GM18907 (cell line): ENCODE measurements around the gene RNF157.
A peak's percentile ranks its signal among the peaks of the same experiment; 100 is the strongest.
"Not testable (repeated sequence)": the region's sequence is repeated elsewhere in the genome, so short reads cannot be mapped to it uniquely, and the experiment has no call there.

ENCODE experiments used
- ATAC-seq: cut with Tn5 transposase; IDR thresholded peaks from one replicate; pipeline ENCODE4 v1.9.1; 2021; ENCODE audit warnings: mild to moderate bottlenecking, moderate library complexity; ENCODE audit not compliant: unreplicated experiment

Gene RNF157

DNA sequence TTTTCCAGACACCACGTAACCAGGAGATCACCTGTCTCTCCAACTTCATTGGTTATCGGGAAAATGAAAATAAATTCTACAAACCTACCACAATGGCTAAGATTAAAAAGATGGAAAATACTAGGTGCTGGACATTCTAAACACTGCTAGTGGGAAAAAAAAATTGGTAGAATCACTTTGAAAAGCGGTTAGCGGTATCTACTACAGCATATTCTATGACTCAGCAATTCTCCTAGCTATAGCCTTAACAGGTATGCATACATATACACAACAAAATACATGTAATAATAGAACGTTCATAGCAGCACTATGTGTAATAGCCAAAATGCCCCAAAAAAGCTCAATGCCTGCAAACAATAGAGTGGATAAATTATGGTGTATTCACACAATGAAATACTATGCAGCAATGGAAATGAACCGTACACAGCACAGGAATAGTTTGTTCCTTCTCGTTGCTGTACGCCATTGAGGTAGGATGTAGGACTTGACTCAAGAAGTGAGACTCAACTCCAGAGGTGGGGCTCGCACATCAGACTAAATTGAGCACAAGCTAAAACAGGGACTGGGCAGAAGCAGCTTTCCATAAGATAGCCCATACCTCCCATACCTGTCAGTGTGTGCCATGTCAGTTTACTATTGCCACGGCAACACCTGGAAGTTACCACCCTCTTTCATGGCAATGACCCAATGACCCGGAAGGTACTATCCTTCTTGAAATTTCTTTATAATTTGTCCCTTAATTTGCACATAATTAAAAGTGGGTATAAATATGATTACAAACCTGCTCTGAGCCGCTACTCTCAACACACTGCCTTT lies 44.8 kb downstream of the RNF157 start:
- ATAC-seq, result no peak

DNA sequence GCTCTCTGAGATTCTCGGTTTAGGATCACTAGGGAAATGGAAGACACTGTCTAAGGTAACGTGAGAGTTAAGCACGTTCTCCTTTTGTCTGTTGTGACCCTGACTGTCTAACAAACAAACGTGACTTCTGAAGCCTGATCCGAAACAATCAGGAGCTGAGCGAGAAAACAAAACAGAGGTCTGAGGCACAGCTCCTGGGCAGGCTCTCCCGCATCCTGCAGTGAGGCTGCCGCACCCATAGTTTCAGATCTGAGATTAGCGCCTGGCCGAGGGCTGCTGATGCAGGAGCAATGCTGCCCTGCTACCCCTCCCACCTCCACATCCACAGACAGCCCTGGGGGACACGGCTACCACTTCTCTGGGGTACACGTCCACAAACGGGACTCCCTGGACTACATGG lies 46.7 kb downstream of the RNF157 start:
- no peak for ATAC-seq

DNA sequence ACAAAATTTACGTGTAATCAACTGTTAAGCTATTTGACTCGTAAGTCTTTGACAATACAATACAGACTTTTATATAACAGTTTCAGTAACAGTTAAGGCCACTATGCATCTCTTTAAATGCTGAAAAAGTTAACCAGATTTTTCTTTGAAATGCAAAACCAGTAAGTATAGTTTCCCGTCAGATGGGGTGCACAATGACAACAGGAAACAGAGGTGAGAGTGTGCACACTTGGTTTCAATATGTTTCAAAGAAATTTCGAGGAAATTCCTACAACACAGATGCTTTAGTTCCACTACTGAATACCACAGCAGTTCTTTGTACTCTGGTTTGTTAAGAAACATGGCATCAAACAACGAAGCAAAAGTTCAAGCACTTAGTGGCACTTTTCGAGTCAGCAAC lies 48.4 kb downstream of the RNF157 start:
- peak; percentile 55 for ATAC-seq

DNA sequence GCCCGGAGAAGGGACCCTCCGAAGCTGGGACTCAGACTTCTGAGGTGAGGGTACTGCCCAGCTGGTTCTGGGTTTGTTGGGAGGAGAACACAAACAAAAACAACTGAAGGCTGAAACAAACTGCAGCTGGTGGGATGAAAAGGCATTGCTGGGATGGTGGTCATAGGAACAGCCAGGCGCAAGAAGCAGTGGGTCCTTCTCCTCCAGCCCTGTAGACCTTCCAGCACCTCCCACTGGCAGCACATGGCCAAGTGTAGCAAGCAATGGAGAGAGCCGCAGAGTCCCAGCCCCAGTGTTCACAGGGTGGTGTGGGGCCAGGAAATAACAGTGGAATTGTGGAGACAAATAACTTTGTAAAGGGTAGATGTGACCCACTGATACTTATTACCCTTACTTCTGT lies 50.6 kb downstream of the RNF157 start:
- no peak for ATAC-seq

DNA sequence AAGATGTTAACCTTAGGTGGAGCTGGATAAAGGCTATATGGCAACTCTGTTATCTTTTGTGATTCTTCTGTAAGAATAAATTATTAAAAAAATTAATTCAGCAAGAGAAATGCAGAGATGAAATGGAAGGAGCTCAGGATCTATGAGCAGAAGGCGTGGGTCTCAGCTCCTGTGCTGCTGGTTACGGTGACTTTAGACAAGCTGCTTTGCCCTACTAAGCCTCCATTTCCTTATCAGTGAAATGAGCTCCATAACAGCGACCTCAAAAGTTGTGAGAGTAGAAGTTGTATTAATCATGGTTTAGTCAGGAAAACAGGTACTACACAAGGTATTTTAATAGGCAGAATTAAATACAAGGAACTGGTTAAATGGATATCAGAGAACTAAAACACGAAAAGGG lies 51.0 kb downstream of the RNF157 start:
- no peak for ATAC-seq

DNA sequence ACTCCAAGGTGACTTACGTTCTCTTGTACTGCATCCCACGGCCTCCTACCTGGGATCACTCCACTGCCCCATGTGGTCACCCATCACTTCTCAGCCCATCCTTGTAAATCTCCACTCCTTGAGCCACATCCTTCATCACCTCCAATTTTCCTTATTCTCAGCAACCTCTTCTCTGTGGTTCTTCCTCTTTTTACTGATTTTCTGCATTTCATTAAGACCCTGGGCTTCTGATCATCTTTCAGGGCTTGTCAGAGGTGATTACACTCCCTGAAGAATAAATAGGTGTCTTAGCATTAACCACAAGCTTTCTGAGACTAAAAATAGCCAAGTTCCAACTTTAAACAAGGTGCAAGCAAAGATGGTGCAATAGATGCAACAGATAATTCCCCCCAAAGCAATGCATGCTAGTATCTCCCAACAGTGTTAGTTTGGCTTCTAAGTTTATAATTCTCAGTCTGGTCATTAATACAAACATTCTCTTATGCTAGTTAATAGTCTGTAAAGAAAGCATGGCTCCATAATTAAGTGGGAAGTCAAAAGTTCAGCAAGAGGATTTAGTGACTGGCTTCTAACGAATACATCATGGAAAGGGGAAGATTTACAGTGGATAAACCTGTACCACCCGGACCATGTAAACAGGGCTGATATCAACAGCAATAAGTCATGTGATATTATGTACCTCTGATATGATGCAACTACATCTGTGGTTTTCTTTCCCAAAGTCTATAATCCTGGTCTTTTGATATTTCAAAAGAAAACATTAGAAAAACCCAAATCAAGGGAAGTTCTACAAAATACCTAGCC lies 51.9 kb downstream of the RNF157 start:
- ATAC-seq, result no peak

DNA sequence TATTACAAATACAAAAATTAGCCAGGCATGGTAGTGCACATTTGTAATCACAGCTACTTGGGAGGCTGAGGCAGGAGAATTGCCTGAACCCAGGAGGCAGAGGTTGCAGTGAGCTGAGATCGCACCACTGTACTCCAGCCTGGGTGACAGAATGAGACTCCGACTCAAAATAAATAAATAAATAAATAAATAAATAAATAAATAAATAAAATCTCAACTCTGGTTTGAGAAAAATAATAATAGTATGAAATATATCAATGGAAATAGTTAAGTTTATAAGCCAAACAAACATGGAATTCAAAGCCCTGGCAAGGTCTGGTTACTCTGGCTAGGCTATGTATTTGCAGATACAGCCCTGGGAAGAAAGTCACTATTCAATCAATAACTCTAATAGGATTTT lies 53.5 kb downstream of the RNF157 start:
- not testable (repeated sequence) for ATAC-seq

DNA sequence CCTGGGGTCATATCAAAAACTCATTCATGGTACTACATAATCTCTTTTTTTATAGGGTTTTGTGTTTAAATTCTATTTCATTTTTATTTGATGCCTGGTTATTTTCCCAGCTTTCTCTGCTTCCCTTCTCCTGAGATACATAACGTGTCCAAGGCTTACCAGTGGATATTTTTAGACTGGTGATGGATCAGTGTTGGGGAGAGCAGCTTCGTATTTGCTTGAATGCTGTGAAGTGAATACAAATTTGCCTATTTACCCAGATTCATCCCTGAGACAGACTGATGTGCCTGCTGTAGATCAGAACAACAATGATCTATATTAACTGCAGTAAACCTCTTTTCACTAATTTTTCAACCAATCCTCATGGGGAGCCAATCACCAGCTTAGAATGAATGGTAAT lies 56.0 kb downstream of the RNF157 start:
- ATAC-seq, result no peak

DNA sequence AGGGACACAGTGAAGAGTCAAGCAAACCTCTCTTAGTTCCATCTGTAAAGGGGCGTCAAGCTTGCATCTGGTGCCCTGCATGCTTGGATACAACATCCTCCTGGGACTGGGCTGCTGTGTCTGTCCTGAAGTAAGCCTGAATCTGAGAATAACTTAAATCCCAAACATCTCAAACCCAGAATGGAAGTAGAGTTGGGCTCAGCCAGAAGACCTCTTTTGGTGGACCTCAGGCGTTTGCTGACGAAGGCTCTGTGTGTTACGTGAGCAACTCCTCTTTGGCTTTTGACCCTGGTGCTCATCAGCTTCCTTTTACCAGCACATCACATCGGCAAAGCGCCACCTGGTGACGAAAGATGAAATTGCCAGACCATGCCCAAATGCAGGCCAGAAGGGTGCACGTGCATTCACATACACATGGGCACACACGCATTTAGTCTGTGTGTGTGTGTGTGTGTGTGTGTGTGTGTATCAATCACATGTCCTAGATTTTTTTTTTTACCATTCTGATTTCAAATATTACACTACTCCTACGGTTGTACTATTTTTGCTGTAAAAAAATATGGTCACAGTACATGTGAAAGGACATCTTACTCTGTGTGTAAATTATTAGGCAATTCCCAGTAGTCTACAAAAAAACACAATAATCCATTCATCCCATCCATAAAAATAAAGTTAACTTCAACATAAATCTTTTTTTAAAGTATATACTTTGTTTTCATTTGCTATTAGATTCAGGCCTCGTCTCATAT lies 58.1 kb downstream of the RNF157 start:
- peak; percentile 73 for ATAC-seq

DNA sequence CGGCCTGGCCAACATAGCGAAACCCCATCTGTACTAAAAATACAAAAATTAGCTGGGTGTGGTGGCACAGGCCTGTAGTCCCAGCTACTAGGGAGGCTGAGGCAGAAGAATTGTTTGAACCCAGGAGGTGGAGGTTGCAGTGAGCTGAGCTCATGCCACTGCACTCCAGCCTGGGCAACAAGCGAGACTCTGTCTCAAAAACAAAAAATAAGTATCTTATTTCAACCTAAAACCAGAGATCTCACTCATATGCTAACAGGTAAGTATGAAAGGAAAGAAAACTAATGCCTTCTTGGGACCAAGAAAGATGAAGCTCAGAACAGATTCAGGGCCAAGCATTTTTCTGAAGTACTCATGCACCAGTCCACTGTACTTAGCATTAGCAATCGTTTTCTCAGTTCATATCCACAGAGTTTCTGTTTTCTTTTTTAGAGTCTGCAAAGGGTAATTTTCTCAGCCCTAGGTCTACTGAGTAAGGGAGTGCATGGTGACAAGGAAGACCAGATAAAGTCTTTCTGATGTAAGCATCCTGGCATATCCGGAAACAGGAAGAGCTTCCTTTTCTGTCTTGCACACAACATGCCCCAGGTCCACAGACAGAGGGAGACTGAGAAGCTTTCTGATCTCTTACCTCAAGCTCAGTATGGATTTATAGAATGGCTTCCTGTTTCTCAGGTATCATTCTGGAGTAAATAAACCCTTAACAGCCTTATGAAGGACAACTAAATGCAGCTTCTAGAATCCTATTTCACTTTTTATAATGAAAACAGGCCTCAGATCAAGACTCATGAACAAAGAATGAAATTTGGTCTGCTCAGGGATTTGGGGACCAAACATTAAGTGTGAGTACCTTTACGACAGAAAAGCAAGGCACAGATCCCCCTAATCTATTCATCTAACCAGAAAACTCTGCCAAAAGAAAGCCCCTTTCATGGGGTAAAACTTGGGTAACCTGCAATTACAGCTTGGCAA lies 60.5 kb downstream of the RNF157 start:
- ATAC-seq, result no peak

DNA sequence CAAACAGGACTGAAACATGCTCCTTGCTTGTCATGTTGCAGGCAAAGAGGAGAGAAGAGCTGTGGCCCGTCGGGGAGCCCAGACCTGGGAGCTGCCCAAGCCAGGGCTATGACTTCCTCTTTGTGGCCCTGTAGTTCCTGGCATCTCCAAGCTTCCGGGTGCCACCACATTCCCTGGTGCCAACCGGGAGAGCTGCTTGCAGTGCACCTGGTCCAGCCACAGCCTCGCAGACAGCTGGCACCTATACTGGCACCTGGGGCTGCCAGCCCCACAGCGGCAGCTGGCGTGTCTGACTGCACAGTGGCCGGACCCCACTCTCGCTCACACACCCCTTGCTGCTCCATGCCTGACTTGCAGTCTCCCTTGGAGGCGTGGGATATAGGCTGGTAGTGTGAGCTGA lies 62.2 kb downstream of the RNF157 start:
- no peak for ATAC-seq

DNA sequence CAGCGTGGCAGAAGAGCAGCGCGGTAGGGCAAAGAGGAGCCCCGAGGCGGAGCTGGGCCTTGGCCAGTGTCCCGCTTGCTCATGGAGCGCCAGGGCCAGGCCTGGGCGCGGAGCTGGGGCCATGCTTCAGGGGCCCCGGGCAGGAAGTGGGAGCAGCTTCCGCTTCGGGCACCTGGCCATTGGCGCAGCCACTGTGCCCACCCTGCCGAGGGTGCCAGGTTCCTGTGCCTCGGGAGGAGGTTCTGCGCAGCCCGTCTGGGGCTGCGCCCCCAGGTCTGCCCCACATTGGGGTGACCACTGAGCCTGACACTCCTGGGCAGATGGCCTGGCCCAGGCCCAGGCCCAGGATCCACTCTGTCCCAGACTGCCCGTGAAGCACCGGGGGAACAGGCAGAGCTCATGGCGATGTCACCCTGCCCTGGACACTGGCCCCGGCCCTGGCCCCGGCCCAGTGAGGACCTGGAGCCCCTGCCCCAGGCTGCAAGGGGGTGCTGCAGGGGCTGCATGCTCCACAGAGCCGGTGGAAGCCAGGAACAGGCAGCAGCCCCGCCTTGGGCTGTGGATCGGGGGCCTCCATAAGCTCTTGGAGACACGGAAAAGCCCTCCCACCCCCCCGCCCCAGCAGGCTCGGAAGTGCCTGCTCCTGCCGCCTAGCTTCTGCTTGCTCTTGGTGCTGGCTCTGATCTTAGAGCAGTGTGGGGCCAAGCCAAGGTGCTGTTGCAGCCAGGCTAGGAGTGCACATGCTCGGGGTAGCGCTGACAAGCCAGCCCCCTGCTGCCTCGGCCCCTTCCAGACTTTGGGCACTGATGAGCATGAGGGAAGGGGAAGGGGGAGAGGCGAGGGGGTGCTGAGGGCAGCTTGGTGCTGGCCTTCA lies 63.4 kb downstream of the RNF157 start:
- ATAC-seq, result no peak

DNA sequence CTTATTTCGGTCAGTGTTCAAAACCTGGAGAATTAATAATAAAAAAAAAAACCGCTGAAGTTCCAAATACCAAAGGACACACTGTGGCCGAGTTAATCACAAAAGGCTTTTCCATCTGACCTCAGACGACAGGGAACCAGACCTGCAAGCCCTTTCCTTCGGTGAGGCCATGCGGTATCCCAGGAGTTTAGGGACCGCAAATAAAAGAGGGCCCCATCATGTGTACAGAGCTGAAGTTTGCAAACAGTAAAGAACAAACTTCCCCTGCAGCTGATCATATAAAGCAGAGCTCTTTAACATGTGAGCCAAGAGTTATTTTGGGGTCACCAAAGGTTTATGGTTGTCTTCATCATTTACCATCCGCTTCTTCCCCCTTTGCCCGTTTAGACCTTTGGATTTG lies 66.3 kb downstream of the RNF157 start:
- ATAC-seq, result no peak

DNA sequence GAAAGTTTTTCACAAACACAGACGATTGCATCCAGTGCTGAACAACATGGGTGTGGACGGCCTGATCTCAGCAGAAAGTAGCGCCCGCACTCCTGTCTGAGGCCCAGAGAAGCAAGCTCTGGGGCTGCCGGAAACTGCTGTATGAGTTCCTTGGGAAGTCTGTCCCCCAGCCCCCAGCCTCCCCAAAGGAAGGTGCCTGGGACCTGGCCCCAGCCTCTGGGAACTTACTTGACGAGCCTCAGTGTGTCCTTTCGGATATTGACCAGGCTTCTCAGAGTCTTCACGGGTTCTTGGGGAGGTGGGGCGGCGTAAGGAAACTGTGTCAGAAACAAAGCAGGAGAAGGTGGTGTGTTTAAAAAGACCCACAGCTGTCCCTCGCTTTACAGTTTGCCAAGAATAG lies 66.8 kb downstream of the RNF157 start:
- no peak for ATAC-seq

DNA sequence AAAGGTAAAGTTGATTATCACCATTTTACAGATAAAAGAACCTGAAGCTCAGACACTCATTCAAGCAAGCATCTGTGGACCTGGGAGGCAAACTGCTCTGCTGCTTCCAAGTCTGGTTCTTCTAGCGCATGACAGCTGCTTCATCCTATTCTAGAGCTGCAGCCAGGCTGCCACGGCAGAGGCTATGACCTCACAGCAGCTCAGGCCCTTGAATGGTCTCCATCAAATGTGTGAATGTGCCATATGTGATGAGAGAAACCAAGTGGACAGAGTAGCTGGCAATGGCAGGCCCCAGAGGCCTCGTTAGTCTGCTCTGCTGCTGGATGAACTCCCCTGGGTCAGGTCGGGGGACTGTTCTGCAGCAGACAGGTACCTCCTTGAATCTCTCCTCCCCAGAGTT lies 68.6 kb downstream of the RNF157 start:
- no peak for ATAC-seq

DNA sequence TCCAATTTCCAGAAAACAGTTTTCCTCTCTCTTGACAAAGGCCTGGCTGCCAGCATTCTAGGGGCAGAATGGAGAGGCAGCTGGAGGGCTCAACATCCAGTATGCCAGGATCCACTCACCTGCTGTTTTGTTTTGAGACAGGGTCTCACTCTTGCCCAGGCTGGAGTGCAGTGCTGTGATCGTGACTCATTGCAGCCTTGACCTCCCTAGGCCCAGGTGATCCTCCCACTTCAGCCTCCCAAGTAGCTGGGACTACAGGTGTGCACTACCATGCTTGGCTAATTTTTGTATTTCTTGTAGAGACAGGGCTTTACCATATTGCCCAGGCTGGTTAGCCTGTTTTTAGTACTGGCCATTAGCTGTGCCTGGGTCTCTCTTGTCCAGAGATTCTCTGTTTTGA lies 70.2 kb downstream of the RNF157 start:
- ATAC-seq, result no peak

DNA sequence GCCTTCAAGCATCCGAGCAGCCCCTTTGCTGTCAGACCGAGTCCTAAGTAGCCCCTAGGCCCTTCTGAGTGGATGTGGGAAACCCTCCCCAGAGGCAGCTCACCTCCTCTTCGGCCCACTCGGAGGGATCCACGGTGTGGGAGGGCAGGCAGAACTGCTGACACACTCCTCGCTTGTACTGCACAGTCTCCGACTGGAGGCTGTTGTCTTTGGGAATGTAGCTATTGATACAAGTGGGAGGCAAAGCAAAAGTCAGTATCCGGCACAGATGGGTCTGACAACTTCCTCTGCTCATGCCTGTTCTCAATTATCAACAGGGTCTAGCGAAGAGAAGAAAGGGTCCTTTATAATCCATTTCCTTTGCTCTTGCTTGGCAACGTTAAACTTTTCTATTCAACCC lies 73.4 kb downstream of the RNF157 start:
- ATAC-seq, result no peak

DNA sequence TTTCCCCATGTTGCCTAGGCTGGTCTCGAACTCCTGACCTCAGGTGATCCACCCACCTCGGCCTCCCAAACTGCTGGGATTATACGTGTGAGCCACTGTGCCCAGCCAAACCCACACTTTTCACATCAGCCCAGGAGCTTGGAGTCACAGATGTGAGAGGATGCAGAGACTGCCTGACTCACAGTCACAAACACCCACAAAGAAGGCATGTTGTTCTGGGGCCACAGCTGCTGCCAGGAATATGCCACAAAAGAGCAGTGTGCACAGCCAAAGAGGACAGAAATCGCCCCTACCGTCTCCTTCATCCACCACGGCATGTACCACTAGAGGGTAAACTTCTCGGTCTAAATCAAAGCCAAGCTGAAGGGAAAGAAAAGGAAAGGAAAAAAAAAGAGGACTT lies 74.1 kb downstream of the RNF157 start:
- no peak for ATAC-seq

DNA sequence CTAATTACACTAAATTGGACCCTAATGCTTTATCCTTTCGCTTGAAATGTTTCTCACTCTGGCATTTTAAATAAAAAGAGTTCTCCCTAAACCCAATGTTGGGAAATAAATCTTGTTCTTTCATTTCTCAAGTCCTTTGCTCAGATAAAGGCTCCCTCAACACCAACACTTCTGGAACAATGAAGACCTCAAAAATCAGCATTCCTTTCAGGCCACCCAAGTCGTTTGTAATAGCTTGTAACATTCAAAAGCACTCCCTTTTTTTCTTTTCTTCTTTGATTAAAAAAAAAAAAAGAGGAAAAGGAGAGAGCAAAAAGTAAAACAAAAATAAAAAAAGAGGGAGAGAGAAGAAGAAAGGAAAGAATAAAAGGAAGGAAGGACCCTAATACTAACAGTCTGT lies 76.0 kb downstream of the RNF157 start:
- ATAC-seq, result no peak

DNA sequence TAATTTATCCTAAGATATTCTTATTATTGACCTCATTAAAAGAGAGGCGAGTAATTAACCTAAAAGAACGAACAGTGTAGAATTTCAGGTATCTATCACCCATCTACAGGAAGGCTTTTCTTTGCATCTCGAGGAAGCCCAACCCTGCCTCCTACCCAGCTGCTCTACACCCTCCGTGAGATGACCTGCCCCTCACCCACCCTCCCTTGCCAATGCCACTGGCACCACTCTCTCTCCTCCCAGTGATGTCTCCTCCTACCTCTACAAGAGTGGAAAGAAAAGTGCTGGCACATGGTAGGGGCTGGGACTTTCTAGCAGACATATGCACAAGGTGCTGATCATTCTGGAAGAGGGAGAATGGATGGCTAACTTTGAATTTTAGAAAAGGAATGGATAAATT lies 76.4 kb downstream of the RNF157 start:
- ATAC-seq, result no peak
